Measurements from ENCODE around the gene PVALEF. TPM values are rescaled to one million over a fixed set of nuclear protein-coding genes. Genes with fewer than 3 reads are reported as not detected.

The PVALEF gene
- total and polyA plus RNA-seq, 2 of the 13 experiments (the other 11 are each of a cell fraction or from before 2014, with no cell fraction given), result 0.18 TPM

- TF ChIP-seq TIGD3 (CRISPR knock-in tag; IDR thresholded peaks at IDR 0.05; ENCODE audit: borderline replicate concordance), result no peak
- no peak for TF ChIP-seq ATF6 (CRISPR knock-in tag; conservative IDR thresholded peaks at IDR 0.05)
- no peak for TF ChIP-seq RFXANK (CRISPR knock-in tag; IDR thresholded peaks at IDR 0.05)
- TF ChIP-seq ZNF337 (CRISPR knock-in tag; IDR thresholded peaks at IDR 0.05; ENCODE audit: borderline replicate concordance, low read depth), result no peak
- no peak for TF ChIP-seq ATM (IDR thresholded peaks at IDR 0.05; ENCODE audit: borderline replicate concordance)
- TF ChIP-seq MYNN (CRISPR knock-in tag; IDR thresholded peaks at IDR 0.05; ENCODE audit: low read depth), result no peak
- no peak for TF ChIP-seq BATF2 (CRISPR knock-in tag; IDR thresholded peaks at IDR 0.05)
- TF ChIP-seq ZNF660 (CRISPR knock-in tag; IDR thresholded peaks at IDR 0.05; ENCODE audit: borderline replicate concordance, low read depth), result no peak
- TF ChIP-seq IRF9 (CRISPR knock-in tag; IDR thresholded peaks at IDR 0.05; ENCODE audit: borderline replicate concordance), result no peak
- no peak for TF ChIP-seq ZNF280D (CRISPR knock-in tag; IDR thresholded peaks at IDR 0.05)
- TF ChIP-seq ZNF713 (CRISPR knock-in tag; IDR thresholded peaks at IDR 0.05), result no peak
- TF ChIP-seq MNT (IDR thresholded peaks at IDR 0.05), result no peak
- TF ChIP-seq NFYB (CRISPR knock-in tag; IDR thresholded peaks at IDR 0.05), result no peak; the same call in 1 of the 2 replicates
Observed at GRCh38 chr17:81130385-81131361, 34.6 kb upstream of the PVALEF start (continued).
